K562 (cell line): Measurements from ENCODE around the gene TSR3. TPM values are rescaled to one million over a fixed set of nuclear protein-coding genes. Genes with fewer than 3 reads are reported as not detected.
A peak's percentile ranks its signal among the peaks of the same experiment; 100 is the strongest.

Experiments
- ATF1 ChIP-seq, 2 experiments: fragments of 450-650 bp in 1 of 2; IDR thresholded peaks; 2 replicates each; pipeline ENCODE4 v1.6.1; 2016; ENCODE audit warnings: missing compliant biosample characterization in 1 of 2, missing genetic modification characterization in 1 of 2
- ELK3 ChIP-seq: fragments of 450-650 bp; formaldehyde crosslinking; IDR thresholded peaks from 2 replicates; pipeline ENCODE4 v1.4.0; 2020; ENCODE audit warnings: mild to moderate bottlenecking
- FOXK2 ChIP-seq, 2 experiments: fragments of 450-650 bp; IDR thresholded peaks in 1 of 2; conservative IDR thresholded peaks in 1 of 2; 2 replicates each; pipeline ENCODE4 v1.6.1; 2016; ENCODE audit warnings: low read depth in 2 of 2, mild to moderate bottlenecking in 1 of 2
- HCFC1 ChIP-seq: IDR thresholded peaks from 2 replicates; pipeline ENCODE4 v1.6.1; 2012; ENCODE audit warnings: low read depth, low read length, improper control_type of control experiment
- MLLT1 ChIP-seq, 2 experiments: fragments of 450-650 bp; IDR thresholded peaks; 2 replicates each; pipeline ENCODE4 v1.6.1; 2016
- NFRKB ChIP-seq: fragments of 450-650 bp; IDR thresholded peaks from 2 replicates; pipeline ENCODE4 v1.6.1; 2016; ENCODE audit warnings: low read depth
- OTX1 ChIP-seq: fragments of 450-650 bp; formaldehyde crosslinking; IDR thresholded peaks from 2 replicates; pipeline ENCODE4 v1.4.0; 2022; ENCODE audit warnings: mild to moderate bottlenecking
- PCBP1 ChIP-seq: fragments of 200-400 bp; formaldehyde crosslinking; IDR thresholded peaks from 2 replicates; pipeline ENCODE4 v1.6.1; 2018; ENCODE audit warnings: mild to moderate bottlenecking, low read depth, low read length; ENCODE audit not compliant: poor library complexity, severe bottlenecking
- PTBP1 ChIP-seq: fragments of 200-400 bp; formaldehyde crosslinking; IDR thresholded peaks from 2 replicates; pipeline ENCODE4 v1.6.1; 2017; ENCODE audit warnings: low read depth, low read length
- SRSF7 ChIP-seq: fragments of 200-400 bp; formaldehyde crosslinking; optimal IDR thresholded peaks from 2 replicates; pipeline ENCODE3; 2017; ENCODE audit warnings: mild to moderate bottlenecking, low read depth, low read length
- STAT5B ChIP-seq: fragments of 250-450 bp; sonication (Bioruptor Pico); IDR thresholded peaks from 2 replicates; pipeline ENCODE4 v1.8.0; 2021; ENCODE audit warnings: mild to moderate bottlenecking, inconsistent platforms
- TFAM ChIP-seq: fragments of 250-450 bp; sonication (Bioruptor Pico); conservative IDR thresholded peaks from 2 replicates; pipeline ENCODE4 v1.5.0; 2021; ENCODE audit warnings: mild to moderate bottlenecking, moderate library complexity
- ZBTB17 ChIP-seq: fragments of 450-650 bp; formaldehyde crosslinking; IDR thresholded peaks from 2 replicates; pipeline ENCODE4 v1.4.0; 2020; ENCODE audit warnings: mild to moderate bottlenecking
- ZBTB34 ChIP-seq: fragments of 250-450 bp; sonication (Bioruptor Pico); IDR thresholded peaks from 2 replicates; pipeline ENCODE4 v1.8.0; 2021; ENCODE audit warnings: mild to moderate bottlenecking, moderate library complexity
- ZBTB49 ChIP-seq: sonication (generic); formaldehyde crosslinking; IDR thresholded peaks from 2 replicates; pipeline ENCODE4 v1.8.0; 2022; ENCODE audit warnings: missing genetic modification reagents, mild to moderate bottlenecking, borderline replicate concordance
- ZEB2 ChIP-seq: fragments of 450-650 bp; IDR thresholded peaks from 2 replicates; pipeline ENCODE4 v1.6.1; 2016
- ZNF165 ChIP-seq: fragments of 250-450 bp; sonication (Bioruptor Pico); IDR thresholded peaks from 2 replicates; pipeline ENCODE4 v1.4.0; 2020; ENCODE audit warnings: borderline replicate concordance
- ZNF511 ChIP-seq: sonication (generic); formaldehyde crosslinking; IDR thresholded peaks from 2 replicates; pipeline ENCODE4 v1.8.0; 2022; ENCODE audit warnings: mild to moderate bottlenecking, missing genetic modification reagents
- ZNF586 ChIP-seq: fragments of 450-650 bp; formaldehyde crosslinking; conservative IDR thresholded peaks from 2 replicates; pipeline ENCODE4 v1.4.0; 2020; ENCODE audit warnings: mild to moderate bottlenecking, moderate library complexity
- ZNF696 ChIP-seq: fragments of 250-450 bp; sonication (Bioruptor Pico); conservative IDR thresholded peaks from 2 replicates; pipeline ENCODE4 v1.4.0; 2020; ENCODE audit warnings: mild to moderate bottlenecking, moderate library complexity
- ZNF778 ChIP-seq: fragments of 450-650 bp; formaldehyde crosslinking; IDR thresholded peaks from 2 replicates; pipeline ENCODE4 v1.4.0; 2020; ENCODE audit warnings: mild to moderate bottlenecking, moderate library complexity
- polyA plus RNA-seq, 8 experiments: library from polyadenylated mRNA; depleted of rRNA in 4 of 8; stranded (reverse) in 5 of 8; unstranded in 3 of 8; fragments of >200 nt; fragmentation: Nextera tagmentation in 2 of 8; fragmentation: Illumina TruSeq in 1 of 8; extraction: Ambion mirVana in 2 of 8; extraction: Trizol in 1 of 8; gene quantifications; 2 replicates each; pipeline versions ENCODE4 v1.2.1 to v1.2.3, GENCODE V29; 2011 to 2014; ENCODE audit warnings: inconsistent platforms in 1 of 8, missing spikeins in 1 of 8
- total RNA-seq, 7 experiments: library from RNA; depleted of rRNA in 6 of 7; stranded (reverse); fragments of >200 nt in 6 of 7; fragmentation: Illumina TruSeq in 2 of 7; extraction: Trizol in 2 of 7; gene quantifications; 2 replicates each; pipeline versions ENCODE4 v1.2.1 to v1.2.3, GENCODE V29; 2011 to 2021; ENCODE audit warnings: low replicate concordance in 1 of 7

The TSR3 gene
- total and polyA plus RNA-seq, 9 of the 15 experiments (the other 6 are each of a cell fraction or from before 2014, with no cell fraction given): 1.5 to 74.8 (median 16.5) TPM

- no peak for TF ChIP-seq ELK3
- peak; percentile 33 for TF ChIP-seq PCBP1
- TF ChIP-seq ZNF778: no peak
- TF ChIP-seq NFRKB: 0 out of 2 replicates have a peak, but pooled peaks have one; percentile 50
- no peak for TF ChIP-seq ZNF165 (CRISPR knock-in tag)
- no peak for TF ChIP-seq ZEB2
- no peak for TF ChIP-seq SRSF7
- no peak for TF ChIP-seq ZBTB17 (CRISPR knock-in tag)
- no peak for TF ChIP-seq ZBTB49
- no peak for TF ChIP-seq ATF1 (CRISPR knock-in tag; IDR thresholded peaks at IDR 0.05)
- no peak for TF ChIP-seq ATF1 (tag; IDR thresholded peaks at IDR 0.05)
- TF ChIP-seq ZNF511 (CRISPR knock-in tag): no peak
- peak; percentile 91 to 95 for TF ChIP-seq FOXK2 (conservative IDR thresholded peaks at IDR 0.05 in 1 of 2, IDR thresholded peaks at IDR 0.05 in 1 of 2; ENCODE audit: low read depth in 2 of 2)
- TF ChIP-seq HCFC1: no peak
- TF ChIP-seq PTBP1: no peak
- TF ChIP-seq MLLT1 (IDR thresholded peaks at IDR 0.05): no peak
- TF ChIP-seq STAT5B (CRISPR knock-in tag): no peak
- no peak for TF ChIP-seq ZBTB34 (CRISPR knock-in tag)
- TF ChIP-seq ZNF696 (CRISPR knock-in tag): no peak
- no peak for TF ChIP-seq TFAM (CRISPR knock-in tag)
- TF ChIP-seq ZNF586: no peak
- no peak for TF ChIP-seq OTX1
Measured at GRCh38 chr16:1331712-1332617, 19.7 kb downstream of the TSR3 start (continued).
